ENCODE measurements around the gene GALNT7. TPM values are rescaled to one million over a fixed set of nuclear protein-coding genes. Genes with fewer than 3 reads are reported as not detected.
"Not testable (repeated sequence)": the region's sequence is repeated elsewhere in the genome, so short reads cannot be mapped to it uniquely, and the experiment has no call there.

The GALNT7 gene, protein sequence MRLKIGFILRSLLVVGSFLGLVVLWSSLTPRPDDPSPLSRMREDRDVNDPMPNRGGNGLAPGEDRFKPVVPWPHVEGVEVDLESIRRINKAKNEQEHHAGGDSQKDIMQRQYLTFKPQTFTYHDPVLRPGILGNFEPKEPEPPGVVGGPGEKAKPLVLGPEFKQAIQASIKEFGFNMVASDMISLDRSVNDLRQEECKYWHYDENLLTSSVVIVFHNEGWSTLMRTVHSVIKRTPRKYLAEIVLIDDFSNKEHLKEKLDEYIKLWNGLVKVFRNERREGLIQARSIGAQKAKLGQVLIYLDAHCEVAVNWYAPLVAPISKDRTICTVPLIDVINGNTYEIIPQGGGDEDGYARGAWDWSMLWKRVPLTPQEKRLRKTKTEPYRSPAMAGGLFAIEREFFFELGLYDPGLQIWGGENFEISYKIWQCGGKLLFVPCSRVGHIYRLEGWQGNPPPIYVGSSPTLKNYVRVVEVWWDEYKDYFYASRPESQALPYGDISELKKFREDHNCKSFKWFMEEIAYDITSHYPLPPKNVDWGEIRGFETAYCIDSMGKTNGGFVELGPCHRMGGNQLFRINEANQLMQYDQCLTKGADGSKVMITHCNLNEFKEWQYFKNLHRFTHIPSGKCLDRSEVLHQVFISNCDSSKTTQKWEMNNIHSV
- 24.7 and 37.1 TPM in 2 replicates for total RNA-seq

DNA sequence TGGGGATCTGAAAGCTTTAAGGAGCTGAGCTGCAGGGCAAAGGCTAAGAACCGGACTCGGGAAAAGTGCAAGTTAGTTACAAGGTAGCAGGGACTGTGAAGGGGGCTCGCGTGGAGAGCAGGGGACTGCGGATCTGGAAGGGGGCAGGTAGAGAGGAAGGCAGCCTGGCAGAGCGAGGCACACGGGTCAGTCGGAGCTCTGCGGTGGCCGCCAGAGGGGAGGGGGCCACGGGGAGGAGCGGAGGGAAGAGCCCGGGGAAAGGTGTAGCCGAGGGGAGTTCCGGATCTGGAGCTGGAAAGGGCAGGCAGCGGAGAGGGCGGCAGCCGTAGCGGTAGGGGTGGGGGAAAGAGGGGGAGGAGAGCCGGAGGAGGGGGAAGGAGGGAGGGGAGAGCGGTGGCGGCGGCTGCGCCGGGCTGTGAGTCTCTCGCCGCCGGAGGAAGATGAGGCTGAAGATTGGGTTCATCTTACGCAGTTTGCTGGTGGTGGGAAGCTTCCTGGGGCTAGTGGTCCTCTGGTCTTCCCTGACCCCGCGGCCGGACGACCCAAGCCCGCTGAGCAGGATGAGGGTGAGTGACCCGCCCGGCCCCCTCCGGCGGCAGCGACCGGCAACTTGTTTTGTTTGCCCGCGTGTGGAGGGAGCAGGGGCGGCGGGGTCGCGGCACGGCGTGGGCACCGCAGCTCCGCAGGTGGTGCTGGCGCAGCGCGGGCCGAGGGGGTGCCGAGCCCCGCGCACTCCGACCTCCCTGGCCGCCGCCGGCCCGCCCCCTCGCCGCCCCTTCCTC, at the start of gene GALNT7:
Gene GALNT7 (plus strand): TSS at position 416 of the 782 bp plus-strand sequence. CDS start 25 bp downstream, at position 441.
- H3K4me3 ChIP-seq (ENCODE audit: low read depth, low read length) = peak within 1 kb of the TSS; percentile 62
- TF ChIP-seq, protein P1, sequence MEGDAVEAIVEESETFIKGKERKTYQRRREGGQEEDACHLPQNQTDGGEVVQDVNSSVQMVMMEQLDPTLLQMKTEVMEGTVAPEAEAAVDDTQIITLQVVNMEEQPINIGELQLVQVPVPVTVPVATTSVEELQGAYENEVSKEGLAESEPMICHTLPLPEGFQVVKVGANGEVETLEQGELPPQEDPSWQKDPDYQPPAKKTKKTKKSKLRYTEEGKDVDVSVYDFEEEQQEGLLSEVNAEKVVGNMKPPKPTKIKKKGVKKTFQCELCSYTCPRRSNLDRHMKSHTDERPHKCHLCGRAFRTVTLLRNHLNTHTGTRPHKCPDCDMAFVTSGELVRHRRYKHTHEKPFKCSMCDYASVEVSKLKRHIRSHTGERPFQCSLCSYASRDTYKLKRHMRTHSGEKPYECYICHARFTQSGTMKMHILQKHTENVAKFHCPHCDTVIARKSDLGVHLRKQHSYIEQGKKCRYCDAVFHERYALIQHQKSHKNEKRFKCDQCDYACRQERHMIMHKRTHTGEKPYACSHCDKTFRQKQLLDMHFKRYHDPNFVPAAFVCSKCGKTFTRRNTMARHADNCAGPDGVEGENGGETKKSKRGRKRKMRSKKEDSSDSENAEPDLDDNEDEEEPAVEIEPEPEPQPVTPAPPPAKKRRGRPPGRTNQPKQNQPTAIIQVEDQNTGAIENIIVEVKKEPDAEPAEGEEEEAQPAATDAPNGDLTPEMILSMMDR (IDR thresholded peaks at IDR 0.05; ENCODE audit: insufficient read depth, low read length, severe bottlenecking) = peak; percentile 6
- no peaks in the 10 kb centered on the region for H3K27me3 ChIP-seq (ENCODE audit: control insufficient read depth, insufficient read depth, low read length)
- FAIRE-seq = no peak
- DNase-seq (ENCODE audit: low read depth) = peak; percentile 48
- H3K36me3 ChIP-seq (ENCODE audit: control insufficient read depth, insufficient read depth, low read length) = no peaks in the 10 kb centered on the region

DNA sequence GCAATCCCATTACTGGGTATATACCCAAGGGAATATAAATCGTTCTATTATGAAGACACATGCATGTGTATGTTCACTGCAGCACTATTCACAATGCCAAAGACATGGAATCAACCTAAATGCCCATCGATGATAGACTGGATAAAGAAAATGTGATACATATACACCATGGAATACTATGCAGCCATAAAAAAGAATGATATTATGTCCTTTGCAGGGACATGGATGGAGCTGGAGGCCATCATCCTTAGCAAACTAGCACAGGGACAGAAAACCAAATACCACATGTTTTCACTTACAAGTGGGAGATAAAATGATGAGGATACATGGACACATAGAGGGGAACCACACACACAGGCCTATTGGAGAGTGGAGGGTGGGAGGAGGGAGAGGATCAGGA, 49.8 kb upstream of the GALNT7 start:
- not testable (repeated sequence) for H3K36me3 ChIP-seq (ENCODE audit: control insufficient read depth, insufficient read depth, low read length); H3K4me3 ChIP-seq (ENCODE audit: low read depth, low read length); FAIRE-seq; DNase-seq (ENCODE audit: low read depth); H3K27me3 ChIP-seq (ENCODE audit: control insufficient read depth, insufficient read depth, low read length)

DNA sequence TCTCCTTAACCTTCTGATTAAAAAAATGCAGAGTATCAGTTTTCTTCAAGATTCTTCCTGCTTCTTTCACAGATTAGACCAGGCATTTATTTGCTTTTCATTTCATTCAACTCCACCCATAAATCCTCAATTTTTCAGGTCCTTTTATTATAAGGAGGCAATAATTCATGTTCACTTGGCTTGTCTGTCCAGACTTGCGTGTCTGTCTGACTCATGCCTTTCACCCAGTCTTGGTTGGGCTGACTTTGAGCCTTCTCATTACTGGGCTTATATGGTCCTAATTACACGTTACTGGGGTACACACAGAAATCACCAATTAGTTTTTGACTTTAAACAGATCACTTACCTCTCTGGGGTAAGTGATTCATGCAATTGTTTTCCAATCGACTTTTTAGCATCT, 48.8 kb upstream of the GALNT7 start:
- no peak overlapping the region for H3K4me3 ChIP-seq (ENCODE audit: low read depth, low read length)
- H3K27me3 ChIP-seq (ENCODE audit: control insufficient read depth, insufficient read depth, low read length) = no peaks in the 10 kb centered on the region
- FAIRE-seq = peak; percentile 32
- H3K36me3 ChIP-seq (ENCODE audit: control insufficient read depth, insufficient read depth, low read length) = no peaks in the 10 kb centered on the region
- DNase-seq (ENCODE audit: low read depth) = peak; percentile 84
- TF ChIP-seq, protein P1 (IDR thresholded peaks at IDR 0.05; ENCODE audit: insufficient read depth, low read length, severe bottlenecking) = no peak

DNA sequence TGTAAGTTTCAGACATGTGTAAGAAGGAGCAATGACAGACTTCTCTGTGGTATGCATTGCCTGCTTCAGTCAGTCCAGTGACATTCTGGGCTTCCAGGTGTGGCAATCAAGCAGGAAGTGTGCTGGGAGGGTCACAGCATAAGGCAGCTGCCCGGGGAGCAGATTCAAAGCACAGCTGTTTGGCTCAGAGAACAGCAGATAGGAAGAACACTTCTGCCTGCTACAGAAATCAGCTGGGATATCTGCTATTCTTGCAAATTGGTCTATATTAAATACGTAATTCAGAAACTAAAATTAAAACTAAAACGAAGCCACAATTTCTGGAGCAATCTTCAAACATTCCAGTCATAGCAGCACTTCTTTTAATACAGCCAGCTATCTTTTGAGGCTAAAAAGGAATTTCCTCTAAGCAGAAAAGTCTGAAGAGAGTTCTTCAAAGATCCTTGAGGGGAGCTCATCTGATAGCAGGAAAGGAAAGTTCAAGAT, 47.5 kb upstream of the GALNT7 start:
- no peaks in the 10 kb centered on the region for H3K36me3 ChIP-seq (ENCODE audit: control insufficient read depth, insufficient read depth, low read length)
- DNase-seq (ENCODE audit: low read depth) (peak; percentile 62), FAIRE-seq (peak; percentile 86)
- no peak overlapping the region for H3K4me3 ChIP-seq (ENCODE audit: low read depth, low read length)
- no peaks in the 10 kb centered on the region for H3K27me3 ChIP-seq (ENCODE audit: control insufficient read depth, insufficient read depth, low read length)
- TF ChIP-seq, protein P1 (IDR thresholded peaks at IDR 0.05; ENCODE audit: insufficient read depth, low read length, severe bottlenecking) = no peak

DNA sequence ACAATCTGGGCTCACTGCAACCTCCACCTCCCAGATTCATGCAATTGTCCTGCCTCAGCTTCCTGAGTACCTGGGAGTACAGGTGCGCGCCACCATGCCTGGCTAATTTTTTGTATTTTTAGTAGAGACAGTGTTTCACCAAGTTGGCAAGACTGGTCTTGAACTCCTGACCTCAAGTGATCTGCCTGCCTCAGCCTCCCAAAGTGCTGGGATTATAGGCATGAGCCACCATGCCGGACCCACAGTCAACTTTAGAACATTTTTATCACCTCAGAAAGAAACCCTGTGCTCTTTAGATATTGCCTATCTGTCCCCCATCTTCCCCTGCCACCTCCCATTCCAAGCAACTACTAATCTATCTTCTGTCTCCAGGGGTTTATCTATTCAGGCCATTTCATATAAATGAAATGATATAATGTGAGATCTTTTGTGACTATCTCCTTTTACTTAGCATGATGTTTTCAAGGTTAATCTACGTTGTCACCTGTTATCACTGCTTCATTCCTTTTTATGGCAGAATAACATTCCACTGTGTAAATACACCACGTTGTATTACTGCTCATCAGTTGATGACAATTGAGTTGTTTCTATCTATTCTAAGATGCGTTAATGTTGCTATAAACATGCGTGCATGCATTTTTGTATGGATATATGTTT, 44.3 kb upstream of the GALNT7 start:
- Histone ChIP-seq H3K27me3 (ENCODE audit: control insufficient read depth, insufficient read depth, low read length) (no peaks in the 10 kb centered on the region), H3K36me3 (ENCODE audit: control insufficient read depth, insufficient read depth, low read length) (no peaks in the 10 kb centered on the region), H3K4me3 (ENCODE audit: low read depth, low read length) (no peak overlapping the region)
- TF ChIP-seq, protein P1 (IDR thresholded peaks at IDR 0.05; ENCODE audit: insufficient read depth, low read length, severe bottlenecking) = no peak
- DNase-seq (ENCODE audit: low read depth) (no peak), FAIRE-seq (no peak)

Data from bronchial epithelial cell (primary cell).